Dendritic cell treated with granulocyte-macrophage colony-stimulating factor and Interleukin-4, amounts not matched to agents 40 ng/mL and 50 ng/mL, for 4 days (primary cell): ENCODE results near the gene DHCR7.

Experiments used
- H3K27ac Mint-ChIP-seq: one replicate; pipeline ENCODE4 v1.8.0; 2022; ENCODE audit warnings: mild to moderate bottlenecking, mixed read lengths
- H3K27me3 Mint-ChIP-seq: one replicate; pipeline ENCODE4 v1.8.0; 2022; ENCODE audit warnings: mild to moderate bottlenecking, mixed read lengths
- H3K36me3 Mint-ChIP-seq: one replicate; pipeline ENCODE4 v1.8.0; 2022; ENCODE audit warnings: low read depth, mixed read lengths
- H3K4me1 Mint-ChIP-seq: one replicate; pipeline ENCODE4 v1.8.0; 2022; ENCODE audit warnings: low read depth, mixed read lengths
- H3K4me3 Mint-ChIP-seq: one replicate; pipeline ENCODE4 v1.8.0; 2022; ENCODE audit warnings: mild to moderate bottlenecking, moderate library complexity, mixed read lengths
- H3K9me3 Mint-ChIP-seq: one replicate; pipeline ENCODE4 v1.8.0; 2022; ENCODE audit warnings: mixed read lengths
- intact Hi-C: fragments of 100-400 bp; cut with micrococcal nuclease; formaldehyde crosslinking; loops from one replicate; pipeline ENCODE4 v1.15.0; 2022

The DHCR7 gene

DNA sequence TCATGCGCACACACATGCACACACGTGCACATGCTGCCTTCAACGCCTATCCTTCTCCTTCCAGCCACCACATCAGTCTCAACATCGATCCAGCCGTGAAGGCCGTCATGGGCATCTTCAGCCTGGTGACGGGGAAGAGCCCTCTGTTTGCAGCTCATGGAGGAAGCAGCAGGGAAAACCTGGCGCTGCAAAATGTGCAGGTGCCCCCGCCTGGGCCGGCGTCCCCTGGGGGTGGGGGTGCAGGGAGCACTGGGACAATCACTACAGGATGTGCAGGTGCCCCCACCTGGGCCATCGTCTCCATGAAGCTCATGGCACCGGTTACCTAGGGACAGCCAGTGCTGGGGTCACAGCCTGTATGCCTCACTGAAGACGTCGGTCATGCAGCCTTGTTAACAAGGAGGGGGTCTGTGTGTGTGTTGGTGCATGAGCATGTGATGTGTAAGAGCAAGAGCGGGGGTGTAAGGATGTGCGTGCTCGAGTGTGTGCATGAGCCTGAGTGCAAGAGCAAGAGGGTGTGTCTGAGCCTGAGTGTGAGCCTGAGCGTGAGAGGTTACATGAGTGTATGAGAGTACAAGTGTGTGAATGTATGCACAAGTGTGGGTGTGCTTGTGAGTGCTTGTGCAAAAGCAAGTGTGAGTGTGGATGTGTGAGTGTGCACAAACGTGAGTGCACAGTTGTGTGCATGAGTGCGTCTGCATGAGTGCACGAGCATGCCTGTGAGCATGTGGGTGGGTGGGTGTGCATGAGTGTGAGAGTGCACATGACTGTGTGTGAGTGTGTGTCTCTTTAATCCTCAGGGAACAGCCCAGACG lies 36.3 kb upstream of the DHCR7 start:
- peaks cover 100% of the 10 kb centered on the region for H3K36me3 Mint-ChIP-seq
- no peaks in the 10 kb centered on the region for H3K9me3 Mint-ChIP-seq
- no peak overlapping the region for H3K4me3 Mint-ChIP-seq
- H3K27me3 Mint-ChIP-seq = no peaks in the 10 kb centered on the region
- no peaks in the 10 kb centered on the region for H3K4me1 Mint-ChIP-seq
- no peak overlapping the region for H3K27ac Mint-ChIP-seq
- intact Hi-C loops = no loop called here

GRCh38 chr11:71483692-71484091 lies 35.5 kb upstream of the DHCR7 start:
- no peaks in the 10 kb centered on the region for H3K9me3 Mint-ChIP-seq
- peaks cover 100% of the 10 kb centered on the region for H3K36me3 Mint-ChIP-seq
- no peaks in the 10 kb centered on the region for H3K27me3 Mint-ChIP-seq
- H3K4me1 Mint-ChIP-seq = no peaks in the 10 kb centered on the region
- intact Hi-C loops = no loop called here
- no peak overlapping the region for H3K4me3 Mint-ChIP-seq
- no peak overlapping the region for H3K27ac Mint-ChIP-seq

DNA sequence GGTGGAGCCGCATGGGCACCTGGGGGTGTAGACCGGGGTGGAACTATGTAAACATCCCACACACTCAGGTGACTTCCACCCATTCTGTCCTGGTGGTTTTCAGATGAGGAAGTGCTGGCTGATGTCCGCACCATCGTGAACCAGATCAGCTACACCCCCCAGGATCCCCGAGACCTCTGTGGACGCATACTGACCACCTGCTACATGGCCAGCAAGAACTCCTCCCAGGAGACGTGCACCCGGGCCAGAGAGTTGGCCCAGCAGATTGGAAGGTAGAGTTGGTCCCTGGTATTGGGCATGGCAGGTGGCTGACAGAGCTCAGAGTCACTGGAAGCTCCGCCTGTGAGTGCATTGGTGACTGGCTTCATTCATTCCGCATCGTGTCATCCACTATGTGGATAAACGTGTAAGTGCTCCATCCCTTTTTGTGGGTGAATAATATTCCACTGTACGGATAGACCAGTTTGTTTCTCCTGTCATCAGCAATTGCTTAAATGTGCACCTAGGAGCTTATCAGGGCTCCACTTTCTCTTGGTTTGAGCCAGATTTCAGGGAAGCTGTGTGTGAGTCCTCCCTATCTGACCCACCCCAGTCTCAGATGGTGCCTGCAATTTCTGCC lies 34.7 kb upstream of the DHCR7 start:
- Mint-ChIP-seq H3K27ac (no peak overlapping the region), H3K4me1 (no peaks in the 10 kb centered on the region), H3K9me3 (no peaks in the 10 kb centered on the region), H3K36me3 (peaks cover 100% of the 10 kb centered on the region), H3K27me3 (no peaks in the 10 kb centered on the region), H3K4me3 (no peak overlapping the region)
- intact Hi-C loops = no loop called here

DNA sequence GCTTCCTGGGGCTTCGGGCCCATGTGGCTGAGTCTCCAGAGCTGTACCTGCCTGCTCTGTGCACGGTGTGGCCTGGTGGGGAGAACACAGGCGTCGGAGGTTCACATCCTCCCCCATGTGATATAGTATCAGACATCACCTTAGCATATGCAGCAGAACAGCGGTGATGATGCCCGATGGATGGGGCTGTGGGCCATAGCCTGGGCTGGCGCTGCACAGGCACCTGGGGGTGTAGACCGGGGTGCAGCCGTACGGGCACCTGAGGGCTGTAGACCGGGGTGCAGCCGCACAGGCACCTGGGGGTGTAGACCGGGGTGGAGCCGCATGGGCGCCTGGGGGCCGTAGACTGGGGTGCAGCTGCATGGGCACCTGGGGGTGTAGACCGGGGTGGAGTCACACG lies 34.0 kb upstream of the DHCR7 start:
- Mint-ChIP-seq H3K9me3 (no peaks in the 10 kb centered on the region), H3K4me1 (no peaks in the 10 kb centered on the region), H3K27me3 (no peaks in the 10 kb centered on the region), H3K36me3 (peaks cover 100% of the 10 kb centered on the region), H3K4me3 (no peak overlapping the region), H3K27ac (no peak overlapping the region)
- intact Hi-C loops = no loop called here

DNA sequence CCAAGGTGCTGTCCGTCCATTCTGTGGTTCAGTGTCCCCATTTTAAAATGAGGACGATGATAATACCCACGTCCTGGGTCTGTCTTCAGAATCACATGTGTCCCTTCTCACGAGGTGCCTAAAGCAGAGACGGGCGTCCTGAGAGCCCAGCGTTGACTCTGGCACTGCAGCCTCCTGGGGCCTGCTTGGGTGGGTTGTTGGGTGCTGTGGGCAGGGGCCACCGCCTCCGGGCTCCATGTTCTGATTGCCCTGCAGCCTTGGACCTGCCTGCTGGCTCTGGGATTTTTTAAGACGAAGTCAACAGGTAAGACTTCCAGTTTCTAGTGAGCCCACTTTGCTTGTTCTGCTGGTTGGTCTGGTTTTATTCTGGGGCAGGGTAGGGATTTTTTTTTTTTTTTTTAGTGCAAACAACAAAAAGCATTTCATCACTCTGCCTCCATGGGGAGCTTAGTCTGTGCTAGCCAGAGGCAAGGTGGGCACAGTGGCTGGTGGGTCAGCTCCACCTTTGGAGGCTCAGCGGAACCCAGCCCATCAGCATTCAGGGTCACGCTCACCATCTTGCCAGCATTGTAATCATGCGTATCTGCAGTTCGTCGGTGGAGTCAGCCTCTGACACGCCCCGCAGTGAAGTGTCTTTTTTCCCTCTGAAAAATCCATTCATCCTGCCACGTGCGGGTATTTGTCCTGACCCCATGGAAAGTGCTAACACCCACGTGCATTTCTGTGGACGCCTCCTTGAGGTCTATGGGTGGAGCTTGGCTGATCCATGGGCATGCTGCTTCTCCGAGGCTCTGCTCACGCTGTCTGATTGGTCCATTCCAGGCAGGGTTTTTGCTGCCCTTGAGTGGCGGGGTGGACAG lies 33.1 kb upstream of the DHCR7 start:
- H3K4me3 Mint-ChIP-seq = no peak overlapping the region
- H3K27me3 Mint-ChIP-seq = no peaks in the 10 kb centered on the region
- H3K36me3 Mint-ChIP-seq = peaks cover 100% of the 10 kb centered on the region
- intact Hi-C loops = no loop called here
- H3K4me1 Mint-ChIP-seq = no peaks in the 10 kb centered on the region
- no peaks in the 10 kb centered on the region for H3K9me3 Mint-ChIP-seq
- H3K27ac Mint-ChIP-seq = no peak overlapping the region

- Mint-ChIP-seq H3K36me3 (peaks cover 100% of the 10 kb centered on the region), H3K4me3 (no peak overlapping the region), H3K27me3 (no peaks in the 10 kb centered on the region), H3K9me3 (no peaks in the 10 kb centered on the region), H3K27ac (no peak overlapping the region), H3K4me1 (no peaks in the 10 kb centered on the region)
- intact Hi-C loops = no loop called here
Observed at GRCh38 chr11:71478528-71478840, 30.3 kb upstream of the DHCR7 start.

- Mint-ChIP-seq H3K4me3 (no peak overlapping the region), H3K9me3 (no peaks in the 10 kb centered on the region), H3K36me3 (peaks cover 100% of the 10 kb centered on the region), H3K4me1 (no peaks in the 10 kb centered on the region), H3K27me3 (no peaks in the 10 kb centered on the region), H3K27ac (no peak overlapping the region)
- intact Hi-C loops = no loop called here
Observed at GRCh38 chr11:71477641-71478527, 29.7 kb upstream of the DHCR7 start.

- H3K4me3 Mint-ChIP-seq = no peak overlapping the region
- H3K9me3 Mint-ChIP-seq = no peaks in the 10 kb centered on the region
- no peaks in the 10 kb centered on the region for H3K27me3 Mint-ChIP-seq
- H3K36me3 Mint-ChIP-seq = peaks cover 100% of the 10 kb centered on the region
- H3K4me1 Mint-ChIP-seq = no peaks in the 10 kb centered on the region
- intact Hi-C loops = no loop called here
- H3K27ac Mint-ChIP-seq = no peak overlapping the region
Observed at GRCh38 chr11:71476926-71477640, 28.9 kb upstream of the DHCR7 start.

DNA sequence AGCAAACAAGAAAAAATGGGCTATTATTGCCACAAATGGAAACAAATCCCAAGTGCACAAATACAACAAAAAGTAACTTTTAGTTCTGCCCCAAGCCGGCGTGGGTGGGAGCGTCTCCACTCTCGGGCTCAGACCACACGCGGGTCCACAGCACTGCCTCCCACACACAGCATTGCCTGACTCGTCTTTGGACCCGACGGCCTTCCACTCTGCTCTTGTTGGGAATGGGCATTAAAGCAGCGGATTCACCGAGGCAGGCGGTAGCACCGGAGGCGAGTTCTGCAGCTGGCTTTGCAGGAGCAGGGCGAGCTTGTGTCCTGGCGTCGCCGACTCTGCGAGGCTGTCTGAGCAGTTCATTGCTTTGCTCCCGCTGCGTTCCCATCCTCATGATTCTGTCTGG lies 27.8 kb upstream of the DHCR7 start:
- no peaks in the 10 kb centered on the region for H3K9me3 Mint-ChIP-seq
- intact Hi-C loops = no loop called here
- peaks cover 100% of the 10 kb centered on the region for H3K36me3 Mint-ChIP-seq
- no peak overlapping the region for H3K27ac Mint-ChIP-seq
- H3K4me1 Mint-ChIP-seq = no peaks in the 10 kb centered on the region
- H3K4me3 Mint-ChIP-seq = no peak overlapping the region
- H3K27me3 Mint-ChIP-seq = no peaks in the 10 kb centered on the region

GRCh38 chr11:71474771-71475483 lies 26.7 kb upstream of the DHCR7 start:
- Mint-ChIP-seq H3K4me1 (no peaks in the 10 kb centered on the region), H3K4me3 (no peak overlapping the region), H3K27me3 (no peaks in the 10 kb centered on the region), H3K36me3 (peaks cover 95% of the 10 kb centered on the region), H3K9me3 (no peaks in the 10 kb centered on the region), H3K27ac (no peak overlapping the region)
- intact Hi-C loops = no loop called here

GRCh38 chr11:71474141-71474770 lies 26.1 kb upstream of the DHCR7 start:
- H3K4me3 Mint-ChIP-seq = no peak overlapping the region
- H3K27ac Mint-ChIP-seq = no peak overlapping the region
- H3K9me3 Mint-ChIP-seq = no peaks in the 10 kb centered on the region
- peaks cover 95% of the 10 kb centered on the region for H3K36me3 Mint-ChIP-seq
- no peaks in the 10 kb centered on the region for H3K4me1 Mint-ChIP-seq
- no peaks in the 10 kb centered on the region for H3K27me3 Mint-ChIP-seq
- intact Hi-C loops = no loop called here

DNA sequence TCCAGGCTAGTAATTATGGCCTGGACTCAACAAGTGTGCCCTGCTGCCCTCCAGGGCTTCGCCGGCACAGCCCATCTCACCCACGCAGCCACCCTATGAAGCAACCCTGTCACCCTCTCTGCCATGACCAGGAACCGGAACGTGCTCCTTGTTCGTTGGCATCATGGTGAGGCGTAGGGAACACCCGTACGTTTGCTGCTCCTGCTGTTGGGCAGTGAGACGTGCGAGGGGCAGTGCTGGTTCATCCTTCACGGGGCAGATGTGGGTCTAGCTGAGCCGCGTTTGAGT lies 25.5 kb upstream of the DHCR7 start:
- Mint-ChIP-seq H3K27ac (no peak overlapping the region), H3K27me3 (no peaks in the 10 kb centered on the region), H3K36me3 (peaks cover 95% of the 10 kb centered on the region), H3K4me1 (no peaks in the 10 kb centered on the region), H3K4me3 (no peak overlapping the region), H3K9me3 (no peaks in the 10 kb centered on the region)
- intact Hi-C loops = no loop called here
